A549 treated with CpdA at 1 μM for 4 hours (cell line): ENCODE measurements around the gene APBA2. TPM values are rescaled to one million over a fixed set of nuclear protein-coding genes. Genes with fewer than 3 reads are reported as not detected.

ENCODE experiments used
- total RNA-seq: library from RNA; stranded (reverse); fragments of 200-300 nt; extraction: Qiagen RNA extraction; gene quantifications from 5 replicates; pipeline ENCODE4 v1.2.3, GENCODE V29; 2022; ENCODE audit warnings: low read depth

Gene APBA2
- 17.2 to 21.8 TPM (median 18.3 TPM) in 5 replicates for total RNA-seq

DNA sequence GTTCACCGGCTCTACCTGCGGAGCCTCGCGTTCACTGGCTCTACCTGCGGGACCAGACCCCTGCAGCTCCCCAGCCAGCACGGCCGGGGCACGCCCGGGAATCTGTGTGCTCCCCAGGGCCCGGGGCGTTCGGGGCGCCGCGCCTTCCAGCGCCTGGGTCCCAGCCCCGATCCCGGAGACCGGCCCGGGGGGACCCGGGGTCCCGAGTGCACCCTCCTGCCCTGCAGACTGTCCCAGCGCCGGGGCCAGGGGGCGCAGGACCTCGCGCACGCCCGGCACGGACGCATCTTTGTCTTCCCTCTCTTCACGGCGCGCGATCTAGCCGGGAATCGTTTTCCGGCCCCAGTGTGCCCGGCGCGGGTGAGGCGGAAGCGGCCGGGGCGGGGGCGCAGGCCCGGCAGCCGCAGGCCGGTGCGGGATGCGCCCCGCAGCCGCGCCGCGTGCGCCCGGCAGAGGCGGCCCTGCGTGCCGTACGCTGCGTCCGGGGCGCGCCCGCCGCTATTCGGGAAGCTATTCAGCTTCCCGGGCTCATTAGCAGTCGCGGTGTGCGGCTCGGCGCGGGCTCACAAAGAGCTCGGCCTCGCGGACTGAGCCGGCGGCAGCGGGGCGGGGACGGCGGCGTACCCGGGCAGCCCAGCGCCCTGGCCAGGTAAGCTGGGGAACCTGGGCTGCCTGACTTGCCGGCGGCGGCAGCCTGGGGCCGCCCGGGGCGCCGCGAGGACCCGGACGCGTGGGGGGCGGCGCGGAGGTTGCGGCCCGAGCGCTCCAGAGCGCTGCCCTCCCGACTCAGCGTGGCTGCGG, at the start of gene APBA2:
Gene APBA2, plus strand, starts transcription at position 345 of the 801 bp plus-strand sequence. CDS start 167,911 bp downstream, outside the sequence.

GRCh38 chr15:28848521-28848920, 37.3 kb upstream of the APBA2 start, which contains the start of gene GOLGA6L7:
TSS of gene GOLGA6L7 (minus strand) at chr15:28848644. CDS start at chr15:28848549, 95 bp downstream.

Other genes with a start within 250 kb of the APBA2 start
- gene GOLGA8M, start 173.6 kb upstream of the APBA2 start, total RNA-seq = not detected in 5 replicates
- gene GOLGA6L7, start 37.3 kb upstream of the APBA2 start, total RNA-seq = not detected in 5 replicates